Measurements from ENCODE around the gene SCN4B. TPM values are rescaled to one million over a fixed set of nuclear protein-coding genes. Genes with fewer than 3 reads are reported as not detected.
"Not testable (repeated sequence)": the region's sequence is repeated elsewhere in the genome, so short reads cannot be mapped to it uniquely, and the experiment has no call there.

SCN4B gene
- total RNA-seq, 3 donors from 2014 or later (not counting 1 experiment from before 2014, with no cell fraction given): 0.33 TPM; not detected in 2

- Mint-ChIP-seq H3K4me1 (no peaks in the 10 kb centered on the region), H3K27me3 (ENCODE audit: low read depth in 2 of 2) (peaks cover 17 to 29% of the 10 kb centered on the region in 2 donors), H3K4me3 (no peak overlapping the region), H3K9me3 (peaks cover 0 to 3% of the 10 kb centered on the region in 2 donors), H3K36me3 (no peaks in the 10 kb centered on the region), H3K27ac (no peak overlapping the region)
- DNase-seq (no peak), ATAC-seq (no peak)
- no peak for TF ChIP-seq CTCF (IDR thresholded peaks at IDR 0.05)
- Histone ChIP-seq H3K4me1 (ENCODE audit: control insufficient read depth, insufficient read depth, low read length) (peaks cover 6% of the 10 kb centered on the region), H3K27ac (ENCODE audit: low read length) (no peak overlapping the region), H3K27me3 (ENCODE audit: control insufficient read depth, insufficient read depth, low read length) (no peaks in the 10 kb centered on the region), H3K9me3 (ENCODE audit: control insufficient read depth, insufficient read depth, low read length) (no peaks in the 10 kb centered on the region), H3K4me3 (ENCODE audit: low read length) (no peak overlapping the region), H3K36me3 (ENCODE audit: control insufficient read depth, insufficient read depth, low read length) (no peaks in the 10 kb centered on the region)
- intact Hi-C loops (cut with micrococcal nuclease): no loop called here
- WGBS (ENCODE audit: insufficient coverage): 73% methylated on average over 4 of the region's 6 CpGs
Measured at GRCh38 chr11:118186346-118187107, 33.9 kb upstream of the SCN4B start.

DNA sequence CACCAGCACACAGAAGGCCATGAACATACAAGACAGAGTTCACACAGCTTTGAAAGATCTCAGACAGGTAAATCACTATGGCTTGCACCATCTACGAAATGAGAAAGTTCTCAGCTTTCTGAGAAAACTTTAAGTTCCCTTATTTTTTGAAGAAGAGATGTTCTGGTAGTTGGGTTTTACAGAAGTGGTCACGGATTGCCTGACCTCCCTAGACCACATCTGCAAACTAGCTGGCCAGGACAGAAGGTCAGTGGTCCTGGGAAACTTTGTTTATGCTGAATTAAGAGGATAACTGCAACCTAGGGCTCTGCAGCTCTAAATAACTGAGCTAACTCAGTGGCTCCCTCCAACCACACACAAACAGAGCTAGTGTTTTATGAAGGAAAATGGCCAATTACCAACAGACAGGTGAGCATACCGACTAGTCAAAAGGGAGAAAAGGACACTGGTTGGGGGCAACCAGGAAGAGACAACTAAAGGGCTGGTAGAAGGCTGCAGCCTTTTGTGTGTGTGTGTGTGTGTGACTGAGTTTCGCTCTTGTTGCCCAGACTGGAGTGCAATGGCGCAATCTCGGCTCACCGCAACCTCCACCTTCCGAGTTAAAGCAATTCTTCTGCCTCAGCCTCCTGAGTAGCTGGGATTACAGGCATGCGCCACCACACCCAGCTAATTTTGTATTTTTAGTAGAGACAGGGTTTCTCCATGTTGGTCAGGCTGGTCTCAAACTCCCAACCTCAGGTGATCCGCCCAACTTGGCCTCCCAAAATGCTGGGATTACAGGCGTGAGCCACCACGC lies 32.4 kb upstream of the SCN4B start:
- Histone ChIP-seq H3K27ac (ENCODE audit: low read length) (no peak overlapping the region), H3K36me3 (ENCODE audit: control insufficient read depth, insufficient read depth, low read length) (no peaks in the 10 kb centered on the region), H3K27me3 (ENCODE audit: control insufficient read depth, insufficient read depth, low read length) (no peaks in the 10 kb centered on the region), H3K4me3 (ENCODE audit: low read length) (no peak overlapping the region), H3K9me3 (ENCODE audit: control insufficient read depth, insufficient read depth, low read length) (no peaks in the 10 kb centered on the region), H3K4me1 (ENCODE audit: control insufficient read depth, insufficient read depth, low read length) (peaks cover 6% of the 10 kb centered on the region)
- no peak for TF ChIP-seq CTCF (IDR thresholded peaks at IDR 0.05)
- intact Hi-C loops (cut with micrococcal nuclease): no loop called here
- no peaks in the 10 kb centered on the region for H3K9me3 Mint-ChIP-seq
- no peak overlapping the region for H3K27ac Mint-ChIP-seq
- WGBS (ENCODE audit: insufficient coverage): 94% methylated on average over 11 of the region's 12 CpGs
- H3K4me1 Mint-ChIP-seq: no peaks in the 10 kb centered on the region
- no peaks in the 10 kb centered on the region for H3K36me3 Mint-ChIP-seq
- peaks cover 16 to 17% of the 10 kb centered on the region in 2 donors for H3K27me3 Mint-ChIP-seq (ENCODE audit: low read depth in 2 of 2)
- no peak for DNase-seq
- H3K4me3 Mint-ChIP-seq: no peak overlapping the region
- ATAC-seq: peak in 1 of 3 donors; percentile 44

- H3K4me3 ChIP-seq (ENCODE audit: low read length); DNase-seq; H3K4me1 ChIP-seq (ENCODE audit: control insufficient read depth, insufficient read depth, low read length); H3K36me3 ChIP-seq (ENCODE audit: control insufficient read depth, insufficient read depth, low read length); H3K27ac Mint-ChIP-seq; H3K4me1 Mint-ChIP-seq; intact Hi-C loops (cut with micrococcal nuclease); H3K9me3 Mint-ChIP-seq; H3K9me3 ChIP-seq (ENCODE audit: control insufficient read depth, insufficient read depth, low read length); H3K27me3 ChIP-seq (ENCODE audit: control insufficient read depth, insufficient read depth, low read length); H3K36me3 Mint-ChIP-seq; H3K4me3 Mint-ChIP-seq; H3K27ac ChIP-seq (ENCODE audit: low read length); ATAC-seq: not testable (repeated sequence)
- WGBS (ENCODE audit: insufficient coverage): 91% methylated on average over 4 of the region's 5 CpGs
- peaks cover 8 to 19% of the 10 kb centered on the region in 2 donors for H3K27me3 Mint-ChIP-seq (ENCODE audit: low read depth in 2 of 2)
Measured at GRCh38 chr11:118183691-118184090, 31.1 kb upstream of the SCN4B start.

GRCh38 chr11:118180300-118180703 lies 27.7 kb upstream of the SCN4B start:
- H3K4me1 ChIP-seq (ENCODE audit: control insufficient read depth, insufficient read depth, low read length): no peaks in the 10 kb centered on the region
- 30% methylated on average over 11 of the region's 11 CpGs for WGBS (ENCODE audit: insufficient coverage)

More at GRCh38 chr11:118180300-118180703, 27.7 kb upstream of the SCN4B start:
- Mint-ChIP-seq H3K4me1 (no peaks in the 10 kb centered on the region), H3K9me3 (no peaks in the 10 kb centered on the region), H3K36me3 (no peaks in the 10 kb centered on the region), H3K27ac (no peak overlapping the region), H3K27me3 (ENCODE audit: low read depth in 2 of 2) (peaks cover 9 to 20% of the 10 kb centered on the region in 2 donors), H3K4me3 (no peak overlapping the region)
- no peaks in the 10 kb centered on the region for H3K36me3 ChIP-seq (ENCODE audit: control insufficient read depth, insufficient read depth, low read length)
- no peak overlapping the region for H3K4me3 ChIP-seq (ENCODE audit: low read length)
- TF ChIP-seq CTCF (IDR thresholded peaks at IDR 0.05): no peak
- intact Hi-C loops (cut with micrococcal nuclease): no loop called here
- H3K27me3 ChIP-seq (ENCODE audit: control insufficient read depth, insufficient read depth, low read length): no peaks in the 10 kb centered on the region
- no peak for ATAC-seq
- H3K27ac ChIP-seq (ENCODE audit: low read length): no peak overlapping the region
- no peaks in the 10 kb centered on the region for H3K9me3 ChIP-seq (ENCODE audit: control insufficient read depth, insufficient read depth, low read length)
- peak in 1 of 2 donors; percentile 22 for DNase-seq
